Measurements from ENCODE around the gene GLO1.

Gene GLO1

GRCh38 chr6:38634518-38634917, 68.4 kb downstream of the GLO1 start:
- DNase-seq (ENCODE audit: low spot score) = no peak
- TF ChIP-seq, protein P1, sequence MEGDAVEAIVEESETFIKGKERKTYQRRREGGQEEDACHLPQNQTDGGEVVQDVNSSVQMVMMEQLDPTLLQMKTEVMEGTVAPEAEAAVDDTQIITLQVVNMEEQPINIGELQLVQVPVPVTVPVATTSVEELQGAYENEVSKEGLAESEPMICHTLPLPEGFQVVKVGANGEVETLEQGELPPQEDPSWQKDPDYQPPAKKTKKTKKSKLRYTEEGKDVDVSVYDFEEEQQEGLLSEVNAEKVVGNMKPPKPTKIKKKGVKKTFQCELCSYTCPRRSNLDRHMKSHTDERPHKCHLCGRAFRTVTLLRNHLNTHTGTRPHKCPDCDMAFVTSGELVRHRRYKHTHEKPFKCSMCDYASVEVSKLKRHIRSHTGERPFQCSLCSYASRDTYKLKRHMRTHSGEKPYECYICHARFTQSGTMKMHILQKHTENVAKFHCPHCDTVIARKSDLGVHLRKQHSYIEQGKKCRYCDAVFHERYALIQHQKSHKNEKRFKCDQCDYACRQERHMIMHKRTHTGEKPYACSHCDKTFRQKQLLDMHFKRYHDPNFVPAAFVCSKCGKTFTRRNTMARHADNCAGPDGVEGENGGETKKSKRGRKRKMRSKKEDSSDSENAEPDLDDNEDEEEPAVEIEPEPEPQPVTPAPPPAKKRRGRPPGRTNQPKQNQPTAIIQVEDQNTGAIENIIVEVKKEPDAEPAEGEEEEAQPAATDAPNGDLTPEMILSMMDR (conservative IDR thresholded peaks at IDR 0.05; ENCODE audit: low read depth) = no peak
- POLR2A ChIA-PET (ENCODE audit: low non-redundant PET) = no interaction called here
- H3K27ac ChIP-seq = no peak overlapping the region
- CTCF ChIA-PET = no interaction called here

DNA sequence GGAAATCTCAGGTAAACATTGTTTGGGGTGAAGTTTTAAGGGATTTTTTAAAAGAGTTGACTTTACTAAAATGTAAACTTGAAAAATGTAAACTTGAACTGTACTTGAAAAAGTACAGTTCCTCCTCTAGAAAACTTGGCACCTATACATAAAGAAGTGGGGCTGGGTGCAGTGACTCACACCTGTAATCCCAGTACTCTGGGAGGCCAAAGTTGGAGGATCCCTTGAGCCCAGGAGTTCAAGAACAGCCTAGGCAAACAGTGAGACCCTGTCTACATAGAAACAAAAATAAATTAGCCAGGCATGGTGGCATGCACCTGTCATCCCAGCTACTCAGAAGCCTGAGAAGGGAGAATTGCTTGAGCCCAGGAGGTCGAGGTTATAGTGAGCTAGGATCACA, 70.5 kb downstream of the GLO1 start:
- CTCF ChIA-PET = interaction anchor here (0.6 to 0.8 kb wide), 2 partner anchors 15 to 131 kb away, joined by 3 to 4 read pairs; no protein-coding TSS in a partner anchor

DNA sequence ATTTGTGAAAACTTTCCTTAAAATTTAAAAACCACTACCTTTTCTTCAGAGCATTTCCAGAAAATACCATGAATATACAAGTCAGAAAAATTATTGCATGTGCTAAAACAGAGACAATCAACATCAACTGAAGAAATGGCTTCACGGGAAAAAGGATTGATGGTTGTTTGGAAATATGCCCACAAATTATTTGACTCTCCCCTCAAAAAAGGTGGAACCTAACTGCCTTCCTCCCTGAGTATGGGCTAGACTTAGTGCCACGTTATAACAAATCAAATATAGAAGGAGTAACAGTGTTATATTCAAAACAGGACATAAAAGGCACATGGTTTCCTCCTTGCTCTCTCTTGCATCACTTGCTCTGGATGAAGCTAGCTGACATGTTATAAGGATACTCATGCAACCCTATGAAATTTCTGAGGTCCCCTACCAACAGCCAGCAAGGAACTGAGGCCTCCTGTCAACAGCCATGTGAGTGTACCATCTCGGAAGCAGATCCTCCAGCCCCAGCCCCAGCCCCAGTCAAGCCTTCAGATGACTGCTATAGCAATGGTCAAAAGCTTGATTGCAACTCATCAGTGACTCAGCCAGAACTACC, 71.7 kb downstream of the GLO1 start:
- TF ChIP-seq, protein P1 (conservative IDR thresholded peaks at IDR 0.05; ENCODE audit: low read depth) = no peak
- POLR2A ChIA-PET (ENCODE audit: low non-redundant PET) = no interaction called here
- CTCF ChIA-PET = no interaction called here
- no peak overlapping the region for H3K27ac ChIP-seq
- DNase-seq (ENCODE audit: low spot score) = no peak

More for the DNA sequence above, 70.5 kb downstream of the GLO1 start:
- POLR2A ChIA-PET (ENCODE audit: low non-redundant PET) = no interaction called here
- TF ChIP-seq, protein P1 (conservative IDR thresholded peaks at IDR 0.05; ENCODE audit: low read depth) = no peak
- DNase-seq (ENCODE audit: low spot score) = no peak
- H3K27ac ChIP-seq = no peak overlapping the region
